ENCODE data around the gene SLC49A3. TPM values are rescaled to one million over a fixed set of nuclear protein-coding genes. Genes with fewer than 3 reads are reported as not detected.

The SLC49A3 gene
- total and polyA plus RNA-seq, 2 of the 13 experiments (the other 11 are each of a cell fraction or from before 2014, with no cell fraction given), result 0.07 to 0.17 TPM

DNA sequence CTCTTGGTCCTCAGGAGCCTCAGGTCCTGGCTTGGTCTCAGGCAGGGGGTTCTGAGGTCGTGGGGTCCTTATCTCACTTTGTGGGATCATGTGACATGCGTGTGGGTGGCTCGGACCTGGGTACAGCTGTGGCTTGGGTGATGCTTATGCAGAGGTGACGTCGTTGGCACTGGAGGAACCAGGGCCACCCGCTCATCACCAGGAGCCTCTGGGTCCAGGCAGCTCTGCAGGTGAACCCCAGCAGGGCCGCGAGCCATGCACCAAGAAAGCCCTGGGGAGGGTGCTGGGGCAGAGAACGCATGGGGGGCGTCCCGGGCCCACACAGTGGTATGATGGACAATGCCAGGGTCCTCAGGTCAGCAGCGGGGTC lies 23.6 kb downstream of the SLC49A3 start:
- H3K4me3 ChIP-seq (replicated peaks in 1 of 3; ENCODE audit: insufficient read depth in 1 of 3, low read depth in 2 of 3, low read length in 3 of 3), result no peak overlapping the region; a peak in 1 of 6 replicates
- H3K79me2 ChIP-seq (ENCODE audit: insufficient read depth, low read length), result no peaks in the 10 kb centered on the region
- no peak for DNase-seq (ENCODE audit: low spot score)
- H3K27ac ChIP-seq (ENCODE audit: extremely low read length, insufficient read depth, low read length), result no peak overlapping the region
- H3K4me2 ChIP-seq (ENCODE audit: low read depth, low read length), result no peak overlapping the region
- TF ChIP-seq CCDC6 (CRISPR knock-in tag; IDR thresholded peaks at IDR 0.05), result no peak
- 0 out of 2 replicates have a peak, but pooled peaks have one; percentile 42 for TF ChIP-seq ATF7 (IDR thresholded peaks at IDR 0.05)
- no peak for TF ChIP-seq ATF7 (CRISPR knock-in tag; IDR thresholded peaks at IDR 0.05)
- POLR2A ChIA-PET, result no interaction called here
- H2AFZ ChIP-seq (ENCODE audit: low read length), result no peak overlapping the region
- peaks cover 3 to 33% of the 10 kb centered on the region in 2 experiments; a peak in 4 of 5 replicates for H3K27me3 ChIP-seq (ENCODE audit: control insufficient read depth in 1 of 2, insufficient read depth in 2 of 2, low read length in 2 of 2)
- CTCF ChIA-PET (ENCODE audit: low intra/inter-chr PET ratio, low total read pairs), result no interaction called here
- BruUV-seq (replicated peaks), result no TSS peak
- H3K4me1 ChIP-seq (ENCODE audit: insufficient read depth, low read length), result peaks cover 24% of the 10 kb centered on the region
- 34% methylated on average over 8 of the region's 12 CpGs for WGBS (ENCODE audit: low lambda C conversion rate)
- no peaks in the 10 kb centered on the region for H3K36me3 ChIP-seq (replicated peaks in 1 of 2; ENCODE audit: control insufficient read depth in 1 of 2, insufficient read depth in 2 of 2, low read length in 2 of 2)
- H3K9ac ChIP-seq (ENCODE audit: insufficient read depth, low read depth, low read length), result no peak overlapping the region
- ATAC-seq, result no peak; the same call in 2 of the 3 replicates
- FAIRE-seq, result no peak
- intact Hi-C loops (cut with micrococcal nuclease; ENCODE audit: unreplicated experiment) (no loop called here), in situ Hi-C loops (cut with HindIII; ENCODE audit: extremely low pct_ligation_motif_present, low pct_unique_long_range_greater_than_20kb) (no loop called here)
- no peaks in the 10 kb centered on the region for H4K20me1 ChIP-seq (ENCODE audit: insufficient read depth, low read length)
- H3K9me3 ChIP-seq (ENCODE audit: low read length), result no peaks in the 10 kb centered on the region

DNA sequence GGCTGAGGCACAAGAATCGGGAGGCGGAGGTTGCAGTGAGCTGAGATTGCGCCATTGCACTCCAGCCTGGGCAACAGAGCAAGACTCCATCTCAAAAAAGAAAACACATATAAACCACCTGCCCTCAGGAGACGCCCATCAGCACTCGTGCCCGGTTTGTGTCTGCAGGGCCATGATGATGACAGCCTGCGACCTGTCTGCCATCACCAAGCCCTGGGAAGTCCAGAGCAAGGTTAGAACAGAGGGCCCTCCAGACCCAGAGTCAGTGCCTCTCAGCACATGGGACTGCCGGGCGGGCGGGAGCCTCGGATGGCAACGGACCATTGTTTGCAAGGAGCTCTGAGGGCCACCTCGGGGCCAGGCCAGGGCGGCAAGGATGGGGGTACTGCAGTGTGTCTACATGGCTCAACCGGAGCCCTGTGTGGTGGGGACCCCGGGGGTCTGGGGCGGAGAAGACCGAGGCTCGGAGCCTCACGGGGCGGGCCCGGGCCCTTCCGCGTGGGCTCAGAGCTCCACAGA lies 24.2 kb downstream of the SLC49A3 start:
- H3K36me3 ChIP-seq (replicated peaks in 1 of 2; ENCODE audit: control insufficient read depth in 1 of 2, insufficient read depth in 2 of 2, low read length in 2 of 2), result no peaks in the 10 kb centered on the region
- 89% methylated on average over 7 of the region's 24 CpGs for WGBS (ENCODE audit: low lambda C conversion rate)
- peaks cover 28% of the 10 kb centered on the region for H3K4me1 ChIP-seq (ENCODE audit: insufficient read depth, low read length)
- FAIRE-seq, result no peak
- intact Hi-C loops (cut with micrococcal nuclease; ENCODE audit: unreplicated experiment), result no loop called here
- ATAC-seq, result no peak
- DNase-seq (ENCODE audit: low spot score), result no peak
- no peaks in the 10 kb centered on the region for H3K79me2 ChIP-seq (ENCODE audit: insufficient read depth, low read length)
- H3K27ac ChIP-seq (ENCODE audit: extremely low read length, insufficient read depth, low read length), result no peak overlapping the region
- H4K20me1 ChIP-seq (ENCODE audit: insufficient read depth, low read length), result no peaks in the 10 kb centered on the region
- no peaks in the 10 kb centered on the region for H3K9me3 ChIP-seq (ENCODE audit: low read length)
- TF ChIP-seq ZNF121 (CRISPR knock-in tag; IDR thresholded peaks at IDR 0.05) (peak; percentile 62; the same call in 1 of the 2 replicates), NR1H2 (CRISPR knock-in tag; IDR thresholded peaks at IDR 0.05; ENCODE audit: borderline replicate concordance, low read depth) (no peak)
- no peak overlapping the region for H3K4me2 ChIP-seq (ENCODE audit: low read depth, low read length)
- CTCF ChIA-PET (ENCODE audit: low intra/inter-chr PET ratio, low total read pairs), result no interaction called here
- no peak overlapping the region for H2AFZ ChIP-seq (ENCODE audit: low read length)
- H3K9ac ChIP-seq (ENCODE audit: insufficient read depth, low read depth, low read length), result no peak overlapping the region
- BruUV-seq (replicated peaks), result no TSS peak
- POLR2A ChIA-PET, result interaction anchor here (1.5 kb wide), 1 partner anchor 9 kb away, joined by 7 read pairs; the partner anchor contains the start of genes ATP5ME and MYL5
- no peak overlapping the region for H3K4me3 ChIP-seq (replicated peaks in 1 of 3; ENCODE audit: insufficient read depth in 1 of 3, low read depth in 2 of 3, low read length in 3 of 3)
- in situ Hi-C loops (cut with HindIII; ENCODE audit: extremely low pct_ligation_motif_present, low pct_unique_long_range_greater_than_20kb), result no loop called here
- peaks cover 3 to 33% of the 10 kb centered on the region in 2 experiments; a peak in 4 of 5 replicates for H3K27me3 ChIP-seq (ENCODE audit: control insufficient read depth in 1 of 2, insufficient read depth in 2 of 2, low read length in 2 of 2)
